HG03097 (cell line): ENCODE measurements around the gene DDX19B.
"Not testable (repeated sequence)": the region's sequence is repeated elsewhere in the genome, so short reads cannot be mapped to it uniquely, and the experiment has no call there.

ENCODE experiments used
- ATAC-seq: cut with Tn5 transposase; IDR thresholded peaks from one replicate; pipeline ENCODE4 v1.9.1; 2021; ENCODE audit not compliant: unreplicated experiment, low FRiP score

The DDX19B gene

GRCh38 chr16:70342016-70342415 is 43.0 kb downstream of the DDX19B start:
- ATAC-seq: no peak

DNA sequence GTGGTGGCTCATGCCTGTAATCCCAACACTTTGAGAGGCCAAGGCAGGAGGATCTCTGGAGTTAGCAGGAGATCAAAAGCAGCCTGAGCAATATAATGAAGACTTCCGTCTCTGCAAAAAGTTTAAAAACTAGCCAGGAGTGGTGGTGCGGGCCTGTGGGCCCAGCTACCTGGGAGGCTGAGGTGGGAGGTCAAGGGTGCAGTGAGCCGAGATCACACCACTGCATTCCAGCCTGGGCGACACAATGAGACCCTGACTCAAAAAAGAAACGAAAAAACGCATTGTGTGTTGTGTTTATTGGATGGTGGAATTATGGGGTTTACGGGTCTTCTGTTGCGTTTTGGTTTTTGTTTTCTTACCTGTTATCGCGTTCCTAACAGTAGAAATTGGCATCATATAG is 46.9 kb downstream of the DDX19B start:
- no peak for ATAC-seq

DNA sequence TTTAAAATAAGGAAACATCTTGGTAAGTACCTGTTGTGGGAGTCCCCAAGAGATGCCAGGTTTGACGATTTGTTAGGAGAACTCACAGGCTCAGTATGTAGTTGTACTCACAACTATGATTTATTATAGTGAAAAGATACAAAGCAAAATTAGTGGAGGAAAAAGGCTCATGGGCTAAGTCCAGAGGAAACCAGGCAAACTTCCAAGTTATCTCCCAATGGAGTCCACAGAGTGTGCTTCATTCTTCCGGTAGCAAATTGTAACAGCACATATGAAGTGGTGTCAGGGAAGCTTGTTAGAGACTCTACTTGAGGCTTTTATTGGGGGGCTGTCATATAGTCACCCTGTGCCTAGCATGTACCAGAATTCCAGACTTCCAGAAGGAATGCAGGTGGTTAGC is 50.0 kb downstream of the DDX19B start:
- no peak for ATAC-seq

GRCh38 chr16:70349783-70350182 is 50.8 kb downstream of the DDX19B start:
- ATAC-seq: no peak

- no peak for ATAC-seq
These were observed 60.6 kb downstream of the DDX19B start for GRCh38 chr16:70359552-70359951.

GRCh38 chr16:70364399-70364798 is 65.4 kb downstream of the DDX19B start:
- no peak for ATAC-seq

- not testable (repeated sequence) for ATAC-seq
These were observed 71.2 kb downstream of the DDX19B start for GRCh38 chr16:70370145-70370544.

- no peak for ATAC-seq
These were observed 71.9 kb downstream of the DDX19B start for GRCh38 chr16:70370924-70371323.

DNA sequence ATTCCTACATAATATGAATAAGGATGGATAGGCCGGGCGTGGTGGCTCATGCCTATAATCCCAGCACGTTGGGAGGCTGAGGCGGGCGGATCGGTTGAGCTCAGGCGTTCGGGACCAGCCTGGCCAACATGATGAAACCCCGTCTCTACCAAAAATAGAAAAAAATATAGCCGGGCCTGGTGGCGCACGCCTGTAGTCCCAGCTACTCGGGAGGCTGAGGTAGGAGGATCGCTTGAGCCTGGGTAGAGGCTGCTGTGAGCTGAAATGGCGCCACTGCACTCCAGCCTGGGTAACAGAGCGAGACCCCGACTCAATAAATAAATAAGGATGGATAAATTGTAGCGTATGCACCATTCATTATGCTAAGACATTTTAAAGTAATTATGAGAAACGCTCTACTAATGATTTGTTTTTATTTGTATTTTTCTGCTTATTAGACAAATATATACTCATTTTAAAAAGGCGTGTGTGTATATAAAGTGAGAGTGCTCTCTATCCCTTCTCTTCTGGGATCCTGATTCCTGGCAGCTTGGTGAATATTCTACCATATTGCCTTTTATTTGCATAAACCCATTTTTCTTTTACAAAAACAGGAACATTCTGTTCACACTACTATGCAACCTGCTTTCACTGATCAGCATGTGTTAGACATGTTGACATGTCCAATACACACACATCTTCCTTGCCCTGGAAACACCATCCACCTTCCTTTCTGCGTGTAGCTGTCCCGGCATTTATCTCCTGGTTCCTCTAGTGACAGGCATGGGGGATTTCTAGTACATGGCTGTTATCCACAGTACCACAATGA is 74.1 kb downstream of the DDX19B start:
- ATAC-seq: no peak

GRCh38 chr16:70374213-70374612 is 75.2 kb downstream of the DDX19B start:
- no peak for ATAC-seq

GRCh38 chr16:70375636-70376611 is 76.9 kb downstream of the DDX19B start:
- no peak for ATAC-seq

DNA sequence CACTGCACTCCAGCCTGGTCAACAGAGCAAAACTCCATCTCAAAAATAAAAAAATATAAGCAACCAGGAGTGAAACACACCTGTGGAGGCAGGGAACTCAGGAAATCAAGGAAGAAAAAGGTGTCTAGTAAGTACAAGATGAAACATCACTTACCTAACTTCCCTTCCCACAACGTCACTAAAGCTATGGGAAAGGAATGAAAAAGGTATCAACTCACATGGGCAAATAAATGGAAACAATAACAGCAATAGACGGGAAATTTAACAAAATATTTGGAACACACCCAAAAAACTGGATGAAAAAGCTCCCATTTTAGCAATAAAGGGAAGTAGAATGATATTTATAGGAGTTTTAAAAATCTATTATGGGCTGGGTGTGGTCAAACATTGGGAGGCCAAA is 78.8 kb downstream of the DDX19B start:
- ATAC-seq: no peak

DNA sequence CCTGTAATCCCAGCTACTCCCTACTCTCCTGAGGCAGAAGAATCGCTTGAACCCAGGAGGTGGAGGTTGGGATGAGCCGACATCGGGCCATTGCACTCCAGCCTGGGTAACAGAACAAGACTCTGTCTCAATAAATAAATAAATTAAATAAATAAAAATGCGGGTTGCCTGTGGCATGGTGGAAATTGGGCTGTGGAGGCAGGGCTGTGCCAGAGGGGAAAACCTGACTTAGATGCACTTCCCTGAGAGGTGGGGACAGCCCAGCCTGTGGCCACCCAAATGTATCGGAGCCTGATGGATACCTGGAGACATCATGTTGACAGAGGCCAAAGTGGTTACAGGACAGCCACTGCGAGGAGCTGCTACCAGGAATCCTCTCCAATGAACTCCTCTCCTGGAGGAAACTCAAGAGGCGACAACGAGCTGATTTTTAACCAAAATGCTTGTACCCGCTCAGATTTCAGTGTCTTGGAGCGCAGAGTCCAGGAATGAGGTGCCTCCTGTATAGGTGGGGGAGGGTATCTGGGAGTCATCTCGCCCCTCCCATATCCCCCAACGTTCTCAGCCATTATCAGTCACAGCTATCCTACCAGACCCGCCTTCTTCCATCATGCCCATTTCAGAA is 80.0 kb downstream of the DDX19B start:
- no peak for ATAC-seq

DNA sequence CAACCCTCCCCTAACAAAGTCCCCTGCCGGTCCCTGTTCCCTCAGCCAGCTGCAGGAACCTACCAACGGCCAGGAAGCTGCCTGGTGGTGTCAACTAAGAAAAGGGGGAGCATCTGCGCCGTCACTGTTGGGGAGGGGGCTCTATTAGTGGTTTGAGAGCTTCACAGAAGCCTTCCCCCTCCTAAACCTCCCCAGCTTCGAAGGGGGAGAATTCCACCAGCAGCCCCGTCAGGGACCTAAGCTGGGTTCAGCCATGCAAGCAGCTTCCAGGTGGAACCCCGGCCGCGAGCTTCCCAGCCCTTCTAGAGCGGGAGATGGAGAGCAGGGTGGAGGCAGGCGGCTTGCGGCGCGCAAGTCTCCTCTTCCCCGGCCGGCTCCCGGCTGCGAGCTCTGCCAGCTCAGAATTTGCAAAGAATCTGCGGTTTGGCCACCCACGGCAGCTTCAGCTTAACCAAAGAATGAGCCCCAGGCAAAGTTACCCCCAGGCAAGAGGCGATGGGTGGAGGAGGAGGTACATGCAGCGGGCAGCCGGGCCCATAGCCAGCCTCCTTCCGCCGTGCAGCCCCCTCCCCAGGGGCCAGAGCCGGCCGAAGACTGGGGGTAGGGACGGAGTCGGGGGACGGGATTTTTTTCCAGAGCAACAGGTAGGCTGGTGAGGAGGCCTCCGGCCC is 81.4 kb downstream of the DDX19B start:
- peak; percentile 10 for ATAC-seq

GRCh38 chr16:70380919-70381603 is 82.1 kb downstream of the DDX19B start:
- ATAC-seq: peak; percentile 85

DNA sequence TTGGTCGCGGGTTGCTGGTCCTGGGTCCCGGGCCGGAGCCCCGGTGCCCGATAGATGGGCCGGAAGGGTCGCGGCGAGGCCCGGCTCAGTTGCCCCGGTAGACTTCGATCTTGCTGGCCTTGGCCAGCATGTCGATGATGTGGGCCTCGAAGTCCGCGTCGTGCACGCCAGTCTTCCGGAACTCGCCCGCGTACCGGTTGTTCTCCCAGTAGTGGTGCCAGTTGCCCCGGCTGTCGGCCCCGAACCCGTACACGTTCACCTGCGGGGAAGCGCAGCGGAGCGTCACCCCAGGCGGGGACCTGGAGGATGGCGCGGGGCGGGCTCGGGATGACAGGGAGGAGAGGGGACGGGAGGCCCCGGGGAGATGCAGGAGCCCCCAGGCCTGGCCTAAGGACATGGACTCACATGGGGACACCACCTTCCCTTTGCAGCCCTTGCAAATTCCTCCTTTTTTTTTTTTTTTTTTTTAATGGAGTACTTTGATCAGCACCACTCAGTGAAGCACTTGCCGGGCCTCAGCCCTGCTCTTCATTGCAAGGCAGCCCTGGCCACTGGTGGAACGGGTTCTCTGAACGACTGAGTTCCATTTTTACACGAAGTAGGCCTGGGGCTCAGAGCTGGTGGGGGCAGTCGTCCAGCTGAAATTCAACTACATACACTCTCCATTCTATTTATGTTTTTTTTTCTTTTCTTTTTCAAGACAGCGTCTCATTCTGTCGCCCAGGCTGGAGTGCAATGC is 82.8 kb downstream of the DDX19B start:
- ATAC-seq: no peak

- no peak for ATAC-seq
These were observed 84.5 kb downstream of the DDX19B start for GRCh38 chr16:70383421-70383960.
